ENCODE measurements around the gene COA1. TPM values are rescaled to one million over a fixed set of nuclear protein-coding genes. Genes with fewer than 3 reads are reported as not detected.

The COA1 gene
- total RNA-seq, 1 donor from 2014 or later = 50.0 TPM

- DNase-seq (ENCODE audit: low read depth) (no peak), FAIRE-seq (no peak)
- TF ChIP-seq, protein P1, sequence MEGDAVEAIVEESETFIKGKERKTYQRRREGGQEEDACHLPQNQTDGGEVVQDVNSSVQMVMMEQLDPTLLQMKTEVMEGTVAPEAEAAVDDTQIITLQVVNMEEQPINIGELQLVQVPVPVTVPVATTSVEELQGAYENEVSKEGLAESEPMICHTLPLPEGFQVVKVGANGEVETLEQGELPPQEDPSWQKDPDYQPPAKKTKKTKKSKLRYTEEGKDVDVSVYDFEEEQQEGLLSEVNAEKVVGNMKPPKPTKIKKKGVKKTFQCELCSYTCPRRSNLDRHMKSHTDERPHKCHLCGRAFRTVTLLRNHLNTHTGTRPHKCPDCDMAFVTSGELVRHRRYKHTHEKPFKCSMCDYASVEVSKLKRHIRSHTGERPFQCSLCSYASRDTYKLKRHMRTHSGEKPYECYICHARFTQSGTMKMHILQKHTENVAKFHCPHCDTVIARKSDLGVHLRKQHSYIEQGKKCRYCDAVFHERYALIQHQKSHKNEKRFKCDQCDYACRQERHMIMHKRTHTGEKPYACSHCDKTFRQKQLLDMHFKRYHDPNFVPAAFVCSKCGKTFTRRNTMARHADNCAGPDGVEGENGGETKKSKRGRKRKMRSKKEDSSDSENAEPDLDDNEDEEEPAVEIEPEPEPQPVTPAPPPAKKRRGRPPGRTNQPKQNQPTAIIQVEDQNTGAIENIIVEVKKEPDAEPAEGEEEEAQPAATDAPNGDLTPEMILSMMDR (IDR thresholded peaks at IDR 0.05; ENCODE audit: insufficient read depth, low read length, severe bottlenecking) = no peak
- no peaks in the 10 kb centered on the region for H3K36me3 ChIP-seq (ENCODE audit: control insufficient read depth, insufficient read depth, low read length)
- no peaks in the 10 kb centered on the region for H3K27me3 ChIP-seq (ENCODE audit: control insufficient read depth, insufficient read depth, low read length)
- no peak overlapping the region for H3K4me3 ChIP-seq (ENCODE audit: low read depth, low read length)
Measured at GRCh38 chr7:43653466-43653865, 75.9 kb downstream of the COA1 start.

GRCh38 chr7:43652364-43652763 lies 77.0 kb downstream of the COA1 start:
- FAIRE-seq (no peak), DNase-seq (ENCODE audit: low read depth) (no peak)
- Histone ChIP-seq H3K4me3 (ENCODE audit: low read depth, low read length) (no peak overlapping the region), H3K36me3 (ENCODE audit: control insufficient read depth, insufficient read depth, low read length) (no peaks in the 10 kb centered on the region), H3K27me3 (ENCODE audit: control insufficient read depth, insufficient read depth, low read length) (no peaks in the 10 kb centered on the region)
- TF ChIP-seq, protein P1 (IDR thresholded peaks at IDR 0.05; ENCODE audit: insufficient read depth, low read length, severe bottlenecking) = no peak

- DNase-seq (ENCODE audit: low read depth) = no peak
- H3K4me3 ChIP-seq (ENCODE audit: low read depth, low read length) = no peak overlapping the region
- FAIRE-seq = no peak
- TF ChIP-seq, protein P1 (IDR thresholded peaks at IDR 0.05; ENCODE audit: insufficient read depth, low read length, severe bottlenecking) = no peak
- no peaks in the 10 kb centered on the region for H3K36me3 ChIP-seq (ENCODE audit: control insufficient read depth, insufficient read depth, low read length)
- H3K27me3 ChIP-seq (ENCODE audit: control insufficient read depth, insufficient read depth, low read length) = no peaks in the 10 kb centered on the region
Measured at GRCh38 chr7:43650457-43651052, 78.8 kb downstream of the COA1 start.

DNA sequence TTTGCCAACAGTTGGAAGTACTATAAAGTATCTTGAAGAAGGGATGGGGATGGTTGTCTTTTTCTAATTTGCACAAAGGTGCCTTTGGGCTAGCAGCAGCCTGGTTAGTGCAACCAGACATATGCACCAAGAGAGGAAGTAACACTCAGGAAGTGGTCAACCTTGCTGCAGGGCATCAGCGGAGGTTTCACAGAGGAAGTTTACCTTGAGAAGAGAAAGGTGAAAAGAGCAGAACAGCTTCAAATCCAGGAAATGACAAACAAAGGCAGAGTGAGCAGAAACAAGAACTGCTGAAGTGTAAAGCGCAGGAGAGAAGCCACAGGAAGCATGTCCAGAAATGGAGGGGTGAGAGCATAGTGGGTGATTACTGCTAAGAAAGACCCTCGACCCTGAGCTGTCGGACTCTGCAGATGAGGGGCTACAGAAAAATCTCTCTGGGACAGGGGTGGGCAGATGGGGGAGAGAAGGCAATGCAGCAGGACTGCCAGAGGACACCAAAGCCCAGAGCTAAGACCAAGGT lies 79.5 kb downstream of the COA1 start:
- FAIRE-seq = no peak

DNA sequence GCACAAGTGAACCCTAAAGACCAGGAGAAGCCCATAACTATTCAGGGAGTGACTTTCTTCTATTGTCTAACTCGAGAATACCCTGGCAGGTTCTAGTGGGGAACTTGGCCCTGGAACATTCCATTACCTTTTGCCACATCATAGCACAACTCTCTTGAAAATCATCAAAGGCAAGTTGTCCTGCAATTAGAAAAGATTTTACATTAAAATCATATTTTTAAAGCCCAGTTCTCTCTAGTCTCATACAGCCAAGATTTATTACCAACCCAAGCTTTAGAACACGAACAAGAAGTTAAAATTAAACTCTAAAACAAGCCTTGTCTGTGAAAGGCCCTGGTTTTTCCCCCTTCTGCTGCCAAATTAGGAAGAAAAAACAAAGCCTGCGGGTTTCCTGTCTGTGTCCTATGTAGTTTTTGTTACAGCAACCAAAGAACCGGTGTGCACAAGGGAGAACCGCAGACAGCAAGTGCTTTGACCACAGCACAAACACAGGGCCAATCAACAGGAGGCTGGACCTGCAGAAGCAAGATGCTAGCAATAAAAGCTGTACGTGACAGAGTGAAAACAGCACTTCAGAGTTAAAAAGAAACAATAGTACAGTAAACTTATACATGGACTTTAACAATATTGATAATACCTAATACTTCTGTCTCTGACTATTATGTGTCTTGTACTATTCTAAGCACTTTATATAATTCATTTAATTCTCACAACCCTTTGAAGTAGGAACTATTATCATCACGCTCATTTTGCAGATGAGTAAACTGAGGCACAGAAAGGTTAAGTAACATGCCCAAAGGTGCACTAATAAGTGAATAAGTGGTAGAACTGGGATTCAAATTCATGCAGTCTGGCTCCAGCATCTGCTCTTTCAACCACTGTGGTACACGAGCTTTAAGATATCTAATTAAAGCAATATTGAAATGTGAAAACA lies 80.6 kb downstream of the COA1 start:
- no peak for FAIRE-seq

More for the DNA sequence above, 79.5 kb downstream of the COA1 start:
- H3K27me3 ChIP-seq (ENCODE audit: control insufficient read depth, insufficient read depth, low read length) = no peaks in the 10 kb centered on the region
- TF ChIP-seq, protein P1 (IDR thresholded peaks at IDR 0.05; ENCODE audit: insufficient read depth, low read length, severe bottlenecking) = no peak
- DNase-seq (ENCODE audit: low read depth) = peak; percentile 74
- H3K4me3 ChIP-seq (ENCODE audit: low read depth, low read length) = no peak overlapping the region
- no peaks in the 10 kb centered on the region for H3K36me3 ChIP-seq (ENCODE audit: control insufficient read depth, insufficient read depth, low read length)

More for the DNA sequence above, 80.6 kb downstream of the COA1 start:
- Histone ChIP-seq H3K36me3 (ENCODE audit: control insufficient read depth, insufficient read depth, low read length) (peaks cover 3% of the 10 kb centered on the region), H3K4me3 (ENCODE audit: low read depth, low read length) (no peak overlapping the region), H3K27me3 (ENCODE audit: control insufficient read depth, insufficient read depth, low read length) (no peaks in the 10 kb centered on the region)
- TF ChIP-seq, protein P1 (IDR thresholded peaks at IDR 0.05; ENCODE audit: insufficient read depth, low read length, severe bottlenecking) = no peak
- peak; percentile 62 for DNase-seq (ENCODE audit: low read depth)
